Thyroid gland (tissue), 4 donors: ENCODE results near the gene AK6.

ENCODE experiments used
- CTCF ChIP-seq, 6 experiments: fragments of 200-600 bp in 3 of 6; fragments of 450-650 bp in 3 of 6; sonication (generic) in 3 of 6; IDR thresholded peaks; one replicate each; pipeline ENCODE4 v1.5.1; 2016 to 2019; ENCODE audit warnings: antibody characterized with exemption in 6 of 6, mild to moderate bottlenecking in 2 of 6, inconsistent platforms in 1 of 6, moderate library complexity in 1 of 6
- POLR2A ChIP-seq, 2 donors: fragments of 450-650 bp; IDR thresholded peaks; one replicate each; pipeline ENCODE4 v1.6.1; 2017; ENCODE audit warnings: antibody characterized with exemption in 2 of 2, mild to moderate bottlenecking in 2 of 2, moderate library complexity in 1 of 2

- TF ChIP-seq CTCF (IDR thresholded peaks at IDR 0.05) (no peak), POLR2A (IDR thresholded peaks at IDR 0.05) (no peak)
These were observed 5.7 kb upstream of the AK6 start for GRCh38 chr5:69374911-69375446.
